K562 (cell line): ENCODE results near the gene KBTBD2. TPM values are rescaled to one million over a fixed set of nuclear protein-coding genes. Genes with fewer than 3 reads are reported as not detected.

Experiments
- ATAC-seq: fragments of 200-7000 bp; cut with Tn5 transposase; 3 replicates; pipeline ENCODE4 v1.9.1; 2020; ENCODE audit warnings: moderate library complexity
- BruUV-seq: library from RNA; stranded (reverse); fragments of 400-500 nt; replicated peaks from 2 replicates; lab custom pipeline; 2021; lab: Mats Ljungman, UMichigan
- CTCF ChIA-PET: fragments of 300-600 bp; formaldehyde crosslinking; extraction: SDS; loops from one replicate; lab custom pipeline; 2021; ENCODE audit warnings: low intra/inter-chr PET ratio; lab: Yijun Ruan, JAX
- POLR2A ChIA-PET: fragments of 300-600, 350-650 bp; sonication (Branson Sonifier 250); formaldehyde crosslinking; extraction: SDS; loops from one replicate; lab custom pipeline; 2021; ENCODE audit warnings: antibody characterized with exemption, inconsistent platforms; lab: Yijun Ruan, JAX
- DNase-seq, 4 experiments: peaks; one replicate each; pipeline versions ENCODE4 v3.0.0 to v3.0.0-alpha.2; 2011 to 2018; ENCODE audit warnings: low spot score in 3 of 4, mixed read lengths in 3 of 4; ENCODE audit errors: extremely low read depth in 1 of 4
- FAIRE-seq: peaks from 2 replicates; lab custom pipeline; 2011; peaks lifted over from hg19 to GRCh38; lab: Jason Lieb, UNC
- H2AFZ ChIP-seq: 2 replicates; pipeline ENCODE4 v1.6.0; 2011; ENCODE audit warnings: low read depth, low read length, control low read depth, inconsistent platforms
- H3K27ac ChIP-seq: fragments of 200-600 bp; 3 replicates; pipeline ENCODE4 v1.8.0; 2011; ENCODE audit warnings: low read depth, mild to moderate bottlenecking, control low read depth, inconsistent platforms, low read length, moderate library complexity, mixed read lengths; ENCODE audit errors: extremely low read depth
- H3K27me3 ChIP-seq, 2 experiments: fragments of 300-600 bp in 1 of 2; 2 replicates in 1 of 2; 3 replicates in 1 of 2; pipeline versions ENCODE4 v1.6.0 to v1.8.0; 2011; ENCODE audit warnings: inconsistent platforms in 2 of 2, low read length in 2 of 2, mild to moderate bottlenecking in 1 of 2, mixed read lengths in 1 of 2, moderate library complexity in 1 of 2; ENCODE audit not compliant: control insufficient read depth in 2 of 2, insufficient read depth in 2 of 2
- H3K36me3 ChIP-seq: fragments of 300-600 bp; 3 replicates; pipeline ENCODE4 v1.8.0; 2011; ENCODE audit warnings: mild to moderate bottlenecking, low read length, inconsistent platforms; ENCODE audit not compliant: control insufficient read depth, insufficient read depth
- H3K4me1 ChIP-seq, 2 experiments: fragments of 200-600 bp in 1 of 2; replicated peaks in 1 of 2; 2 replicates in 1 of 2; 3 replicates in 1 of 2; pipeline versions ENCODE4 v1.5.1 to v1.8.0; 2011; ENCODE audit warnings: inconsistent platforms in 2 of 2, low read length in 2 of 2, mild to moderate bottlenecking in 1 of 2, mixed read lengths in 1 of 2, moderate library complexity in 1 of 2; ENCODE audit not compliant: control insufficient read depth in 2 of 2, insufficient read depth in 2 of 2
- H3K4me2 ChIP-seq: 2 replicates; pipeline ENCODE4 v1.6.1; 2011; ENCODE audit warnings: low read length, control low read depth, inconsistent platforms, mixed read lengths; ENCODE audit not compliant: insufficient read depth
- H3K4me3 ChIP-seq: fragments of 200-600 bp; sonication (generic), shearing (Covaris generic); 2 replicates; pipeline ENCODE4 v1.5.1; 2016; ENCODE audit warnings: control low read depth, inconsistent platforms
- H3K79me2 ChIP-seq: fragments of 200-600 bp; 3 replicates; pipeline ENCODE4 v1.8.0; 2011; ENCODE audit warnings: low read length, inconsistent platforms; ENCODE audit not compliant: control insufficient read depth, insufficient read depth
- H3K9ac ChIP-seq, 2 experiments: 2 replicates each; pipeline versions ENCODE4 v1.6.0 to v1.6.1; 2011; ENCODE audit warnings: low read depth in 2 of 2, low read length in 2 of 2, control low read depth in 1 of 2, inconsistent platforms in 1 of 2, mild to moderate bottlenecking in 1 of 2, mixed read lengths in 1 of 2; ENCODE audit not compliant: insufficient read depth in 1 of 2
- H3K9me1 ChIP-seq: one replicate; pipeline ENCODE4 v1.6.0; 2011; ENCODE audit warnings: inconsistent platforms, mild to moderate bottlenecking, low read length, moderate library complexity; ENCODE audit not compliant: control insufficient read depth, insufficient read depth
- H3K9me3 ChIP-seq: replicated peaks from 2 replicates; pipeline ENCODE4 v1.5.1; 2011; ENCODE audit warnings: low read depth, low read length, inconsistent platforms; ENCODE audit not compliant: control insufficient read depth, insufficient read depth
- H4K20me1 ChIP-seq: replicated peaks from 2 replicates; pipeline ENCODE4 v1.6.1; 2011; ENCODE audit warnings: low read length, inconsistent platforms, mixed read lengths; ENCODE audit not compliant: control insufficient read depth, insufficient read depth
- ARHGAP35 ChIP-seq: fragments of 450-650 bp; IDR thresholded peaks from 2 replicates; pipeline ENCODE4 v1.6.1; 2018; ENCODE audit not compliant: partially characterized antibody
- CHD1 ChIP-seq: fragments of 200-600 bp; sonication (generic); IDR thresholded peaks from one replicate; pipeline ENCODE4 v1.6.1; 2012; ENCODE audit warnings: mild to moderate bottlenecking, moderate library complexity, low read length, inconsistent platforms
- FIP1L1 ChIP-seq: fragments of 200-400 bp; formaldehyde crosslinking; IDR thresholded peaks from 2 replicates; pipeline ENCODE4 v1.6.1; 2018; ENCODE audit warnings: mild to moderate bottlenecking, low read depth, low read length; ENCODE audit not compliant: poor library complexity, severe bottlenecking
- MBD2 ChIP-seq: sonication (generic); IDR thresholded peaks from 2 replicates; pipeline ENCODE4 v1.6.1; 2016; ENCODE audit warnings: low read depth, borderline replicate concordance
- NCOA6 ChIP-seq: fragments of 450-650 bp; IDR thresholded peaks from 2 replicates; pipeline ENCODE4 v1.6.1; 2017; ENCODE audit warnings: mild to moderate bottlenecking
- SP2 ChIP-seq: IDR thresholded peaks from 2 replicates; pipeline ENCODE4 v1.6.1; 2011; ENCODE audit warnings: mild to moderate bottlenecking, low read depth, low read length, moderate library complexity; ENCODE audit not compliant: poor library complexity, severe bottlenecking; ENCODE audit errors: extremely low read depth
- ZBTB1 ChIP-seq: sonication (generic); formaldehyde crosslinking; IDR thresholded peaks from 2 replicates; pipeline ENCODE4 v1.8.1; 2023; ENCODE audit warnings: missing genetic modification reagents, low read depth, mild to moderate bottlenecking, borderline replicate concordance
- ZKSCAN8 ChIP-seq: fragments of 200-800 bp; sonication (Bioruptor generic); IDR thresholded peaks from 2 replicates; pipeline ENCODE4 v1.6.1; 2016; ENCODE audit warnings: missing genetic modification characterization, missing compliant biosample characterization
- ZNF79 ChIP-seq: fragments of 250-450 bp; sonication (Bioruptor Pico); IDR thresholded peaks from 2 replicates; pipeline ENCODE4 v1.4.0; 2020; ENCODE audit warnings: low read depth, mild to moderate bottlenecking, moderate library complexity
- WGBS: fragments of 100-300 bp; shearing (Covaris generic); methylation state at CpG from one replicate; pipeline ENCODE4 v1.1.6; 2016; ENCODE audit warnings: low coverage, mixed read lengths; ENCODE audit not compliant: insufficient coverage; ENCODE audit errors: missing lambda C conversion rate; 5-methylcytosine and 5-hydroxymethylcytosine counted together
- in situ Hi-C: fragments of 300-500 bp; cut with MboI; formaldehyde crosslinking; loops from 4 replicates; pipeline ENCODE4 v1.15.0; 2018; ENCODE audit warnings: inconsistent platforms, mixed read lengths
- intact Hi-C: fragments of 100-400 bp; cut with micrococcal nuclease; formaldehyde crosslinking; loops from 2 replicates; pipeline ENCODE4 v1.14.2; 2022
- polyA plus RNA-seq, 8 experiments: library from polyadenylated mRNA; depleted of rRNA in 4 of 8; stranded (reverse) in 5 of 8; unstranded in 3 of 8; fragments of >200 nt; fragmentation: Nextera tagmentation in 2 of 8; fragmentation: Illumina TruSeq in 1 of 8; extraction: Ambion mirVana in 2 of 8; extraction: Trizol in 1 of 8; gene quantifications; 2 replicates each; pipeline versions ENCODE4 v1.2.1 to v1.2.3, GENCODE V29; 2011 to 2014; ENCODE audit warnings: inconsistent platforms in 1 of 8, missing spikeins in 1 of 8
- total RNA-seq, 7 experiments: library from RNA; depleted of rRNA in 6 of 7; stranded (reverse); fragments of >200 nt in 6 of 7; fragmentation: Illumina TruSeq in 2 of 7; extraction: Trizol in 2 of 7; gene quantifications; 2 replicates each; pipeline versions ENCODE4 v1.2.1 to v1.2.3, GENCODE V29; 2011 to 2021; ENCODE audit warnings: low replicate concordance in 1 of 7
- TF ChIP-seq, protein P1 (sequence below), 2 experiments: fragments of 450-650 bp; IDR thresholded peaks; 2 replicates each; pipeline ENCODE4 v1.6.1; 2016

The KBTBD2 gene
- total and polyA plus RNA-seq, 9 of the 15 experiments (the other 6 are each of a cell fraction or from before 2014, with no cell fraction given), result 22.8 to 62.2 (median 30.8) TPM

DNA sequence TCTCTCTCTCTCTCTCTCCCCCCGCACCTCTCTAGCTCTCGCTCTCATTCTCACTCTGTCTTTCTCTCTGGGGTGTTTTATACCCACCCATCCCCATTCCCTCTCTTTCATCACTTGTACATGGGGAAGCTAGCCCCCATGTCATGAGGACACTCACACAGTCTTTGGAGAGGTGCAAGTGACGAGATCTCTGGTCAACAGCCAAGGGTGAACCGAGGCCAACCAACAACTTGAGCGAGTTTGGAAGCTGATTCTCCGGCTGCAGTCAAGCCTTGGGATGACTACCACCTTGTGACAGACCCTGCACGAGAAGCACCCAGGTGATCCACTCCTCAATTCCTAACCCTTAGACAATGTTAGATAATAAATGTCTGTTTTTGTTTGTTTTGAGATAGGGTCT lies 10.1 kb upstream of the KBTBD2 start:
- Histone ChIP-seq H3K9ac (peak overlapping the region in 1 of 2 experiments; percentile 56; a peak in 1 of 4 replicates), H3K79me2 (no peaks in the 10 kb centered on the region), H3K9me1 (no peaks in the 10 kb centered on the region), H3K4me3 (no peak overlapping the region), H3K36me3 (no peaks in the 10 kb centered on the region), H3K9me3 (no peaks in the 10 kb centered on the region), H3K4me1 (peaks cover 16 to 27% of the 10 kb centered on the region in 2 experiments), H3K27ac (no peak overlapping the region), H3K4me2 (no peak overlapping the region), H4K20me1 (no peaks in the 10 kb centered on the region), H3K27me3 (no peaks in the 10 kb centered on the region), H2AFZ (no peak overlapping the region)
- POLR2A ChIA-PET, result interaction anchor here (10.6 kb wide), 1 partner anchor 10 kb away, joined by 111 read pairs; the partner anchor contains the start of gene KBTBD2
- TF ChIP-seq ZKSCAN8 (CRISPR knock-in tag), result no peak
- no peak for TF ChIP-seq ZNF79 (CRISPR knock-in tag)
- TF ChIP-seq SP2, result no peak
- TF ChIP-seq NCOA6, result no peak
- TF ChIP-seq, protein P1, sequence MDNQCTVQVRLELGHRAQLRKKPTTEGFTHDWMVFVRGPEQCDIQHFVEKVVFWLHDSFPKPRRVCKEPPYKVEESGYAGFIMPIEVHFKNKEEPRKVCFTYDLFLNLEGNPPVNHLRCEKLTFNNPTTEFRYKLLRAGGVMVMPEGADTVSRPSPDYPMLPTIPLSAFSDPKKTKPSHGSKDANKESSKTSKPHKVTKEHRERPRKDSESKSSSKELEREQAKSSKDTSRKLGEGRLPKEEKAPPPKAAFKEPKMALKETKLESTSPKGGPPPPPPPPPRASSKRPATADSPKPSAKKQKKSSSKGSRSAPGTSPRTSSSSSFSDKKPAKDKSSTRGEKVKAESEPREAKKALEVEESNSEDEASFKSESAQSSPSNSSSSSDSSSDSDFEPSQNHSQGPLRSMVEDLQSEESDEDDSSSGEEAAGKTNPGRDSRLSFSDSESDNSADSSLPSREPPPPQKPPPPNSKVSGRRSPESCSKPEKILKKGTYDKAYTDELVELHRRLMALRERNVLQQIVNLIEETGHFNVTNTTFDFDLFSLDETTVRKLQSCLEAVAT (IDR thresholded peaks at IDR 0.05), result no peak
- no peak for TF ChIP-seq ARHGAP35
- TF ChIP-seq FIP1L1, result no peak
- TF ChIP-seq CHD1, result no peak
- no peak for TF ChIP-seq ZBTB1 (CRISPR knock-in tag)
- TF ChIP-seq MBD2, result no peak
- no TSS peak for BruUV-seq
- WGBS, result 83% methylated on average over 7 of the region's 7 CpGs
- intact Hi-C loops (no loop called here), in situ Hi-C loops (no loop called here)
- CTCF ChIA-PET, result no interaction called here
- DNase-seq (no peak), ATAC-seq (no peak), FAIRE-seq (no peak)
